Fibroblast of lung (primary cell): Measurements from ENCODE around the gene MAML3.

Experiments used
- EZH2 ChIP-seq: IDR thresholded peaks from 2 replicates; pipeline ENCODE4 v1.5.1; 2012; ENCODE audit warnings: low read length, control low read depth, mild to moderate bottlenecking; ENCODE audit errors: missing control alignments
- TF ChIP-seq, protein P1 (sequence below), 2 donors: IDR thresholded peaks in 1 of 2; conservative IDR thresholded peaks in 1 of 2; 1 replicate in 1 of 2; 2 replicates in 1 of 2; pipeline ENCODE4 v1.5.1; 2011 to 2012; ENCODE audit warnings: low read length in 2 of 2, control low read depth in 1 of 2, inconsistent platforms in 1 of 2, low read depth in 1 of 2, mild to moderate bottlenecking in 1 of 2

- TF ChIP-seq, protein P1, sequence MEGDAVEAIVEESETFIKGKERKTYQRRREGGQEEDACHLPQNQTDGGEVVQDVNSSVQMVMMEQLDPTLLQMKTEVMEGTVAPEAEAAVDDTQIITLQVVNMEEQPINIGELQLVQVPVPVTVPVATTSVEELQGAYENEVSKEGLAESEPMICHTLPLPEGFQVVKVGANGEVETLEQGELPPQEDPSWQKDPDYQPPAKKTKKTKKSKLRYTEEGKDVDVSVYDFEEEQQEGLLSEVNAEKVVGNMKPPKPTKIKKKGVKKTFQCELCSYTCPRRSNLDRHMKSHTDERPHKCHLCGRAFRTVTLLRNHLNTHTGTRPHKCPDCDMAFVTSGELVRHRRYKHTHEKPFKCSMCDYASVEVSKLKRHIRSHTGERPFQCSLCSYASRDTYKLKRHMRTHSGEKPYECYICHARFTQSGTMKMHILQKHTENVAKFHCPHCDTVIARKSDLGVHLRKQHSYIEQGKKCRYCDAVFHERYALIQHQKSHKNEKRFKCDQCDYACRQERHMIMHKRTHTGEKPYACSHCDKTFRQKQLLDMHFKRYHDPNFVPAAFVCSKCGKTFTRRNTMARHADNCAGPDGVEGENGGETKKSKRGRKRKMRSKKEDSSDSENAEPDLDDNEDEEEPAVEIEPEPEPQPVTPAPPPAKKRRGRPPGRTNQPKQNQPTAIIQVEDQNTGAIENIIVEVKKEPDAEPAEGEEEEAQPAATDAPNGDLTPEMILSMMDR (conservative IDR thresholded peaks at IDR 0.05 in 1 of 2, IDR thresholded peaks at IDR 0.05 in 1 of 2; ENCODE audit: low read depth in 1 of 2, low read length in 2 of 2): no peak
- no peak for TF ChIP-seq EZH2
Measured at GRCh38 chr4:139725236-139725635, 428.7 kb downstream of the MAML3 start.
